ENCODE results near the gene RSPH4A. TPM values are rescaled to one million over a fixed set of nuclear protein-coding genes. Genes with fewer than 3 reads are reported as not detected.
"Not testable (repeated sequence)": the region's sequence is repeated elsewhere in the genome, so short reads cannot be mapped to it uniquely, and the experiment has no call there.

Gene RSPH4A
- total RNA-seq, 1 experiment from 2014 or later: 0.32 TPM

GRCh38 chr6:116625872-116626271 is 9.6 kb downstream of the RSPH4A start:
- no peak for DNase-seq (ENCODE audit: low read depth)

- DNase-seq (ENCODE audit: low read depth): no peak
Observed at GRCh38 chr6:116629563-116629981, 13.3 kb downstream of the RSPH4A start.

- DNase-seq (ENCODE audit: low read depth): no peak
Observed at GRCh38 chr6:116631379-116631990, 15.2 kb downstream of the RSPH4A start.

DNA sequence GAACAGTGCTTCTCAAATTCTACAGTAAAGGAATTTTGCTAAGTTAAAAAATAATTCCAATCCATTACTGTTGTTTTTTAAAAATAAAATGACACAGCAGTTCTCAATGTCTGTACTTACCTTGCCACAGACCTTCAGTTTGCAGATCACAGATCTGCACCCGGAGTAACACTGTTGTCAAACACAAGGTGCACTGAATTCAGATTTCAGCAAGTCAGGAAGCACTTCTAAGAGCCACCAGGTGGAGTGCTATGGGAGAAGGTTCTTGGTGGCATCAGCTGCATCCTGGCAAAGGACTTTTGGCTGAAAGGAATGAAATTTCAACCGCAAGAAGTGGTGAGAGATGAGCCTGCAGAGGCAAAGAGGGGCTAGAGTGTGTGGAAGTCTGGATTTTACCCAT is 17.4 kb downstream of the RSPH4A start:
- DNase-seq (ENCODE audit: low read depth): no peak

DNA sequence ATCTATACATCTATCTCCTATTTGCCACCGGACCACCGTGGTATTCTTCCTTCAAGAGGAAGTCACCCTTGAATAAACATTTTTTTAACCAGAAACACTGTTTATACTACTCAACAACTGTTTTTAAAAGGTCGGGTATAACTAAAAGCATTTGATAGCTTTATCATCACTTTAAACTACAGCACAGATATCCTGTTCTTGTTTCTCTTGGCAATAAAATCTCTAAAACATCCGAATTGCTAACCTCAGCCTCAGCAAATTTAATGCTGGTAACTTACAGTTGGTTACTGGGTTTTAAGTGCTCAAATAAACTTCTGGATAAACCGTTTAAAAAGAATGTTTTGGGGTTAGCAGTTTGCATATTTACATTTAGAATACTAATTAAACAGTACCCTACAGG is 31.9 kb downstream of the RSPH4A start:
- DNase-seq (ENCODE audit: low read depth): no peak

DNA sequence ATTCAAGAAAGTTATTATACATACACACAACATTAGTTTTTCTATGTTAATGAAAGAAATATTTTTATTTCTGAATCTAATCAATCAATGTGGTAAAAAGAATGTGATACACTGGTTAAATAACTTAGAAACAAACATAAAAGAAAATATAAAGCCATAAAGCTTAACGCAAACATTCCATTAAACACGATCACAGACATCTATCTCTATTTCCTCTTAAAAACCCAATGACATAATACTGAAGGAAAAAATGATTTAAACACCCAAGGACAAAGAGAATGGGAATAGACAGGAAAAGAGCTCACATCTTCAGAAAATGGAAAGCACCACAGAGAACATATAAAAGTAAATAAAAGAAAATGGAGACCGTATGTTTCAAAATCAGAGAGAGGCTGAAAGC is 32.9 kb downstream of the RSPH4A start:
- no peak for DNase-seq (ENCODE audit: low read depth)

GRCh38 chr6:116651916-116652315 is 35.6 kb downstream of the RSPH4A start:
- no peak for DNase-seq (ENCODE audit: low read depth)

GRCh38 chr6:116661594-116661993 is 45.3 kb downstream of the RSPH4A start:
- no peak for DNase-seq (ENCODE audit: low read depth)

DNA sequence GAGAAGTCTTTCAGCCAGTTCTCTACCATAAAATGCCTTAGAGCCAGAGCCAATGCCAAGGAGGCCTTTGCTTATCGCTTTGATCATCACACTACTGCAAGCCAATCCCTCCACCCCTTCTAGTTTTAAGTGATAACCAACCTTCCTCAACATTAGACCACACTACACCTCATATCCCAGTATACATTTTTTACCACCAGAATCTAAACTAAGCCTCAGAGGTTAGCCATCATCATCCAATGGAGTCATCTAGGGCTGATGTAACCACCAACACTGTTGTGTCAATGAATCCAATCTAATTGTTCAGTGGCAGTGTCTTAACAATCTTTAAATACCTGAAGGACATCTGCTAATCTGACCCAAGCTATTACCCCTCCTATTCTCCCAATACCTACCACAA is 45.9 kb downstream of the RSPH4A start:
- DNase-seq (ENCODE audit: low read depth): no peak

DNA sequence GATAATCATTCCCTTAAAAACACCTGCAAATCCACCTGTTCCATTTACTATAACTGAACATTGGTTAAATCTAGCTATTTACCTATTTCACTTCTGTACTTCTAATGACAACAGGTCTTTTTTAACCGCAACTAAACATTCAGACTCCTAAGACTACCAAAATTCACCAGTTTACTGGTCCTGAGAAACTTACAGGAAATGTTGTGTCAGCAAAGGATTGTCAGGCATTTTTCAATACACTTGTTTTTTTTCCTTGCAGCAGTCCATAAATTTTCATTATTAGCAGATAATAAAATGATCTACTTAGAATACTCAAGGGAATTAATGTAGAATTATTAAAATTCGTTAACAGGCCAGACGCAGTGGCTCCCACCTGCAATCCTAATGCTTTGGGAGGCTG is 47.0 kb downstream of the RSPH4A start:
- no peak for DNase-seq (ENCODE audit: low read depth)

- DNase-seq (ENCODE audit: low read depth): not testable (repeated sequence)
Observed at GRCh38 chr6:116664169-116664568, 47.9 kb downstream of the RSPH4A start.

DNA sequence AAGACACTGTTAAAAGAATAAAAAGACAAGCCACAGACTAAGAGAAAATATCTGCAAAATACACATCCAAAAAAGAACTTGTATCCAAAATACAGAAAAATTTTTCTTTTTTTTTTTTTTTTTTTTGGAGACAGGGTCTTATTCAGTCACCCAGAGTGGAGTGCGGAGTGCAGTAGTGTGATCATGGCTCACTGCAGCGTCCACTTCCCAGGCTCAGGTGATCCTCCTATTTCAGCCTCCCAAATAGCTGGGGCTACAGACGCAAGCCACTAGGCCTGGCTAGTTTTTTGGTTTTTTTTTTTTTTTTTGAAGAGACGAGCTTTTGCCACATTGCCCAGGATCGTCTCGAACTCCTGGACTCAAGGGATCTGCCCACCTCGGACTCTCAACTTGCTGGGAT is 49.2 kb downstream of the RSPH4A start:
- no peak for DNase-seq (ENCODE audit: low read depth)

DNA sequence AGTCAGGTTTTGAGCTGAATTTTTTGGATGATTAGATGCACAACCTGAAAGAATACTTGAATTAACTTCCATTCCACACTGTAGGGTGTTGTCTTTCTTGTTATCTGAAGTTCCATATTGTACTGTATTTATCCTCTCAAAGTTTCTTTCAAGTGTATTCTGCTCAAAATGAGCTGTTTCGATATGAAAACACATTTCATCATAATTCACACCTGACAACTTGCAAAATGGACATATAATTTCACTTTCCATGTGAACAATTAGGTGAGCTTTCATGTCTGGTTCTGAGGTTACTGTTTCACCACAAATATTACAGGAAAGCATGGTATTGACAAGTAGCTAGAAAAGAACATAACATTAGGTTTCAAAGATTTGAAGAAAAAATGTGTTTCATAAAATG is 50.6 kb downstream of the RSPH4A start:
- no peak for DNase-seq (ENCODE audit: low read depth)

GRCh38 chr6:116667623-116668022 is 51.3 kb downstream of the RSPH4A start:
- no peak for DNase-seq (ENCODE audit: low read depth)

DNA sequence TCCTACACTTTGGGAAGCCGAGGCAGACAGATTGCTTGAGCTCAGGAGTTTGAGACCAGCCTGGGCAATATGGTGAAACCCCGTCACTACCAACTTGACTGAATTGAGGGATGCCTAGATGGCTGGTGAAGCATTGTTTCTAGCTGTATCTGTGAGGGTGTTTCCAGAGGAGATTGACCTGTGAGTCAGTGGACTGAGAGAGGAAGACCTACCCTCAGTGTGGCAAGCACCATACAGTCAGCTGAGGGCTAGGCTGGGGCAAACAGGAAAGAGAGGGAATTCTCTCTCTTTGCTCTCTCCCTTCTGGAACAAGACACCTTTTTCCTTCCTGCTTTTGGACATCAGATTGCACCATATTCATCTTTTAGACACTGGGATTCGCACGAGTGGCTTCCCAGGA is 56.0 kb downstream of the RSPH4A start:
- peak; percentile 36 for DNase-seq (ENCODE audit: low read depth)

- no peak for DNase-seq (ENCODE audit: low read depth)
Observed at GRCh38 chr6:116676021-116676420, 59.7 kb downstream of the RSPH4A start.

DNA sequence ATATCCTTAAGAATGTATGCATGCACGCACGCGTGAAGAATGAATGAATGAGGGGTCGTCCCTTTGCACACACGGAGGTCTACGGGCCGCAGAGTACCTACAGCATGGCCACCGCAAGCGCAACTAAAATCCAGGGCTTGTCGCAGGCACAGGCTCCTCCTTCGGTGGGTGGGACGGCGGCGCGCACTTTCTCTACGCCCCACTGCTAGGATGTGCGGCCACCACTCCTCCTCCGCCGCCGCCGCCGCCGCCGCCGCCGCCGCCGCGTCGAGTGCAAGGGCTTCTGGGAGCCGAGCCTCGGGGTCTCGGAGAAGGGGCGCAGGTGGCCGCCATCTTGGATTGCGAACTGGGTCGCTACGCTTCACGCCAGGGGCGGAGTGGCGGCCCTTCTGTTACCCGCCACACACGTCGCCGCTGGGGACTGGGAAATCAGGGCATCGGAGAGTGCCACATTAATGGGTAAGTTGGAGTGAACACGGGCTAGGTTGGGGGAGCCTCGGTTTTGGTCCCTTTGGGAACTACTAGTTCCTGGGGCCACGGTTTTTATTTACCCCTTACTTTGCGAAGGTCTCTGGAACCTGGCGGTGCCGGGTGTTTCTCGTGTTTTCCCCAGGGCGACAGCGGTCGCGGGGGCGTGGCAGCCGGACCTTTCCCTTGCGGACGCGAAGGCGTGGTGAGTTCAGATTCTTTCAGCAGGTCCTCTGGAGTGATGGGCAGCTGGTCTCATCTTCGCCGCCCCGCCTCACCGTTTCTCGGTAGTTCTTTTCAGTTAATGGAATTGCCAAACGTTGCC is 64.8 kb downstream of the RSPH4A start, which contains the start of gene KPNA5:
TSS of gene KPNA5 (plus strand) at position 332 of the 793 bp plus-strand sequence. CDS start at position 456, 124 bp downstream.
- peak; percentile 93 for DNase-seq (ENCODE audit: low read depth)

- DNase-seq (ENCODE audit: low read depth): peak; percentile 8
Observed at GRCh38 chr6:116682334-116682712, 66.0 kb downstream of the RSPH4A start.

Other genes starting within 250 kb of the RSPH4A start
- gene DSE, start 245.5 kb upstream of the RSPH4A start, total RNA-seq (2014; rRNA removed; shearing (Covaris generic)): 38.6 and 44.3 TPM in 2 replicates
- gene CALHM6, start 155.1 kb upstream of the RSPH4A start, total RNA-seq (2014; rRNA removed; shearing (Covaris generic)): 0.31 TPM in 1 of 2 replicates, not detected in the other
- 1.0 and 1.3 TPM in 2 replicates for gene CALHM5, start 104.8 kb upstream of the RSPH4A start, total RNA-seq (2014; rRNA removed; shearing (Covaris generic))
- gene TRAPPC3L, start 70.8 kb upstream of the RSPH4A start, total RNA-seq (2014; rRNA removed; shearing (Covaris generic)): 0.06 TPM in 1 of 2 replicates, not detected in the other
- 0.07 TPM in 1 of 2 replicates, not detected in the other for gene CALHM4, start 62.7 kb upstream of the RSPH4A start, total RNA-seq (2014; rRNA removed; shearing (Covaris generic))
- gene RWDD1, start 45.0 kb upstream of the RSPH4A start, total RNA-seq (2014; rRNA removed; shearing (Covaris generic)): 50.5 and 51.4 TPM in 2 replicates
- gene ZUP1, start 52.3 kb downstream of the RSPH4A start, total RNA-seq (2014; rRNA removed; shearing (Covaris generic)): 13.4 and 13.7 TPM in 2 replicates
- gene KPNA5, start 64.7 kb downstream of the RSPH4A start, total RNA-seq (2014; rRNA removed; shearing (Covaris generic)): 5.1 and 7.0 TPM in 2 replicates
- not detected in 2 replicates for gene FAM162B, start 149.2 kb downstream of the RSPH4A start, total RNA-seq (2014; rRNA removed; shearing (Covaris generic))
- not detected in 2 replicates for gene GPRC6A, start 212.6 kb downstream of the RSPH4A start, total RNA-seq (2014; rRNA removed; shearing (Covaris generic))

Data from HT1080 (cell line).